Activated CD4-positive, alpha-beta T cell treated with anti-CD3 and anti-CD28 coated beads, Interleukin-2, amount 10 ng/mL, durations not matched to agents 7 days and 5 days (primary cell): ENCODE measurements around the gene SZRD1. TPM values are rescaled to one million over a fixed set of nuclear protein-coding genes. Genes with fewer than 3 reads are reported as not detected.
"Not testable (repeated sequence)": the region's sequence is repeated elsewhere in the genome, so short reads cannot be mapped to it uniquely, and the experiment has no call there.

Experiments
- CTCF ChIA-PET: fragments of 350-600 bp; sonication (Branson Sonifier 250); formaldehyde crosslinking; loops from one replicate; lab custom pipeline; 2021; ENCODE audit warnings: antibody characterized with exemption; lab: Charles Lee
- POLR2A ChIA-PET: fragments of 350-600 bp; sonication (Branson Sonifier 250); formaldehyde crosslinking; loops from one replicate; lab custom pipeline; 2021; ENCODE audit warnings: antibody characterized with exemption; lab: Charles Lee
- DNase-seq: peaks from one replicate; pipeline ENCODE4 v3.0.0-alpha.2; 2020
- H3K27ac Mint-ChIP-seq: one replicate; pipeline ENCODE4 v1.8.0; 2021; ENCODE audit warnings: mild to moderate bottlenecking, moderate library complexity, mixed read lengths
- H3K27me3 Mint-ChIP-seq: one replicate; pipeline ENCODE4 v1.8.0; 2021; ENCODE audit warnings: mixed read lengths
- H3K36me3 Mint-ChIP-seq: one replicate; pipeline ENCODE4 v1.8.0; 2021; ENCODE audit warnings: low read depth, mixed read lengths
- H3K4me1 Mint-ChIP-seq: one replicate; pipeline ENCODE4 v1.8.0; 2021; ENCODE audit warnings: mixed read lengths
- H3K4me3 Mint-ChIP-seq: one replicate; pipeline ENCODE4 v1.8.0; 2021; ENCODE audit warnings: mild to moderate bottlenecking, moderate library complexity, mixed read lengths
- H3K9me3 Mint-ChIP-seq: one replicate; pipeline ENCODE4 v1.8.0; 2021; ENCODE audit warnings: mixed read lengths
- total RNA-seq, 2 experiments: library from RNA; stranded (reverse); gene quantifications; one replicate each; pipeline ENCODE4 v1.2.3, GENCODE V29; 2021

The SZRD1 gene
- total RNA-seq, 2 experiments from 2014 or later, result 156 to 177 TPM

DNA sequence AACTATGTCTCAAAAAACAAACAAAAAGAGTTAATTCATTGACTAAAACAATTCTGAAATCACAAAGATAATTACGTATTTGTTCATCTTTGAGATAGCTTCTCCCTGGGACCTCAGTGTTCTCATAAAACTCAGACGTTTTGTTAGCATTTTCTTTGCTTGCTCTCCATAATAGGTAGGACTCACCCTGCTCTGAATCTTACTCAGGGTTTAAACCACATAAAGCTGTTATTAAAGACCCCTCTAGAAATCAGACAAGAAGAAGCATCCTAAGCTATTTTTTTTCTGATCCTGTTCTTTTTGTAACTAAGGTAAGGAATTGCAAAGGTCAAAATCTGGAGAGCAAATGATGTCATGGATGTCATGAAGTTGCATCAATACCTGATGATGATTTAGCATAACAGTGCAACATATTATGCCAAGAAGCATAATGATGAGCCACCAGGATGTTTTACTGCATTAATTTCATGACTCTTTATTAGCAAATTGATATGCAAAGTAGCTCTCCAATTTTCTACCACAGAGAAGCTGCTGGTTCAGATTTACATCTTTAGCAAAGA is 17.1 kb upstream of the SZRD1 start:
- H3K27ac Mint-ChIP-seq, result no peak overlapping the region
- H3K27me3 Mint-ChIP-seq, result no peaks in the 10 kb centered on the region
- DNase-seq, result no peak
- no peaks in the 10 kb centered on the region for H3K9me3 Mint-ChIP-seq
- peaks cover 5% of the 10 kb centered on the region for H3K36me3 Mint-ChIP-seq
- POLR2A ChIA-PET, result no interaction called here
- H3K4me1 Mint-ChIP-seq, result peaks cover 30% of the 10 kb centered on the region
- no peak overlapping the region for H3K4me3 Mint-ChIP-seq
- CTCF ChIA-PET, result interaction anchor here (0.6 kb wide), 1 partner anchor 135 kb away, joined by 6 read pairs; no protein-coding TSS in a partner anchor

GRCh38 chr1:16351456-16351993 is 15.5 kb upstream of the SZRD1 start:
- peak overlapping the region; percentile 95 for H3K27ac Mint-ChIP-seq
- peak overlapping the region; percentile 88 for H3K4me3 Mint-ChIP-seq
- H3K36me3 Mint-ChIP-seq, result peaks cover 4% of the 10 kb centered on the region
- DNase-seq, result peak; percentile 13
- ChIA-PET POLR2A (interaction anchor here (0.6 kb wide), 1 partner anchor 38 kb away, joined by 3 read pairs; no protein-coding TSS in a partner anchor), CTCF (interaction anchor here (0.7 to 1.9 kb wide), 4 partner anchors 11 to 533 kb away, joined by 3 to 16 read pairs (median 4); no protein-coding TSS in a partner anchor)
- H3K4me1 Mint-ChIP-seq, result peaks cover 28% of the 10 kb centered on the region
- H3K9me3 Mint-ChIP-seq, result no peaks in the 10 kb centered on the region
- H3K27me3 Mint-ChIP-seq, result no peaks in the 10 kb centered on the region

DNA sequence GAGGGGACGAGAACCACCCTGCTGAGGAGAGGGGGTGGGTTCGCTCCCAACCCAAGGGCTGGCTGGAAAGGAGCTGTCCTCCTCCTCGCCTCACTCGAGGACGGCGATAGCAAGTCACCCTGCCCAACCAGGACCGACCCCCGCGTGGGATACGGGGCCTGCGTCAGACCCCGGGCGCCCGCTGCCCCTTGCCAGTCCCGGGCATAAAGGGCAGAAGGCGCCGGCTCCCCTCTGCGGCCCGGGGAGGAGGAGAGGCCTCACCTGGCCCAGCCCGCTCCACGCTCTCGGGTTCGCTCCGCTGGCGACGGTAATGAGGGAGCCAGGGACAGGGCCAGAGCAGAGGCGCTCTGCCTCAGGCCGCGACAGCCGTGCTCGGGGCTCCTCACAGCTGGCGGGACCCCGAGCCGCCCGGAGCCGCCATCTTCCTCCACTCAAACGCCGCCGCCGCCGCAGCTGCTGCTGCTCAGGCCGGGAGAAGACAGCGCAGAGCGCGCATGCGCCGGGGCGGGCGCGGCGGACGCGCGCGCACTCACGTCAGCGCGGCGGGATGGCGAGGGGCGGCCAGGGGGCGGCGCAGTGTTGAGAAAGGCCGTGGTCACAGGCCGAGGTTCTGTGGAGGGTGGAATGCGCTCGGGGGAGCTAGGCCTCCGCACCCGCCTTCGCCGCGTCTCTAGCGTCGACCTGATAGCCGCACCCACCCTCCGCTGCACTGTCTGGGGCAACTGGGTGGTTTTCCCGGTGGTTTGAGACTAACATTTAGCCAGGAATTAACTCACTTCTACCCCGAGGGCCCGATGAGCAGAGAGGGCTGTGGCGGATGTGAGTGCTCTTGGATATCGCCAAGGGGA is 14.8 kb upstream of the SZRD1 start, which contains the start of gene FBXO42:
FBXO42 (minus strand) TSS at position 487 of the 848 bp plus-strand sequence. CDS start 37,062 bp downstream, outside the sequence.
- Mint-ChIP-seq H3K4me3 (peak within 1 kb of the TSS; percentile 88), H3K9me3 (no peaks in the 10 kb centered on the region), H3K4me1 (peaks cover 28% of the 10 kb centered on the region), H3K36me3 (peaks cover 4% of the 10 kb centered on the region), H3K27ac (peak within 1 kb of the TSS; percentile 95), H3K27me3 (no peaks in the 10 kb centered on the region)
- CTCF ChIA-PET, result interaction anchor here (0.7 to 2.0 kb wide), 7 partner anchors 8 to 534 kb away, joined by 3 to 16 read pairs (median 4); no protein-coding TSS in a partner anchor
- POLR2A ChIA-PET, result interaction anchor here (0.6 kb wide), 3 partner anchors 37 to 74 kb away, joined by 3 to 12 read pairs (median 7); no protein-coding TSS in a partner anchor
- DNase-seq, result peak; percentile 91

DNA sequence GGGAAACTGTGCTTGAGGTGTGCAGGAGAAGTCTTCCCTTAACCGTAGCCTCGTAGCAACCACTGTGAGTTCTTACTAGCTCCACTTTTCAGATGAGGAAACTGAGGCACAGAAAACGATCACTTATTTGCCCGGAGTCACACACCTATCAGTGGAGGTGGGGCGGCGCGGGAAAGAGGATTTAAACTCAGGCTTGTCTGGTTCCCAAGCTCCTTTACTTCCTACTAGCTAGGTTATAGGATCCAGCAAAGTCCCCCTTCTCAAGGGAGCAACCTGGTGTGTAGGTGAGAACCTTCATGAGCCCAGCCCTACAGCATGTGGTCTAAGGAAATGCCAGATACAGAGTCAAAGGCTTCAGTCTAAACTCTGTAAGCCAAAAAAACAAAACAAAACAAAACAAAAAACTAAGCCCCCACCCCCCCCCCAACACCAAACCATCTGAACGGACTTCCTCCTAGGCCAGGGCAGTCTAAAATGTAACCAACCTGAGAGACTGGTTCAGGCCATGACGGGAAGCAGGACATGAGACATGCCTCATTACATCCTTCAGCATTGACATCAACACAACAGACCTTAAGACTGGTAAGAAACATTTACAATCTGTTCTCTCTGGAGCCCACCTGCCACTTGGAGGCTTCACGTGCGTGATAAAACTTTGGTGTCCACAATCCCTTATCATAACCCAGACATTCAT is 14.1 kb upstream of the SZRD1 start:
- no peaks in the 10 kb centered on the region for H3K27me3 Mint-ChIP-seq
- ChIA-PET POLR2A (interaction anchor here (0.6 kb wide), 1 partner anchor 65 kb away, joined by 7 read pairs; no protein-coding TSS in a partner anchor), CTCF (interaction anchor here (1.0 to 2.0 kb wide), 5 partner anchors 9 to 91 kb away, joined by 3 to 16 read pairs (median 4); no protein-coding TSS in a partner anchor)
- H3K4me3 Mint-ChIP-seq, result peak overlapping the region; percentile 88
- peak; percentile 11 for DNase-seq
- peaks cover 27% of the 10 kb centered on the region for H3K4me1 Mint-ChIP-seq
- peaks cover 3% of the 10 kb centered on the region for H3K36me3 Mint-ChIP-seq
- H3K9me3 Mint-ChIP-seq, result no peaks in the 10 kb centered on the region
- H3K27ac Mint-ChIP-seq, result peak overlapping the region; percentile 95

- ChIA-PET POLR2A (no interaction called here), CTCF (interaction anchor here (0.9 to 1.9 kb wide), 2 partner anchors 8 to 11 kb away, joined by 4 to 6 read pairs; no protein-coding TSS in a partner anchor)
Measured at GRCh38 chr1:16354619-16355018, 12.4 kb upstream of the SZRD1 start.

GRCh38 chr1:16356867-16357266 is 10.2 kb upstream of the SZRD1 start:
- ChIA-PET CTCF (interaction anchor here (0.6 kb wide), 2 partner anchors 13 to 16 kb away, joined by 4 to 5 read pairs; no protein-coding TSS in a partner anchor), POLR2A (no interaction called here)
- H3K27me3 Mint-ChIP-seq, result no peaks in the 10 kb centered on the region

More at GRCh38 chr1:16354619-16355018, 12.4 kb upstream of the SZRD1 start:
- Mint-ChIP-seq H3K27me3 (no peaks in the 10 kb centered on the region), H3K4me3 (no peak overlapping the region), H3K36me3 (peaks cover 1% of the 10 kb centered on the region), H3K9me3 (no peaks in the 10 kb centered on the region), H3K27ac (no peak overlapping the region), H3K4me1 (peaks cover 23% of the 10 kb centered on the region)
- no peak for DNase-seq

DNA sequence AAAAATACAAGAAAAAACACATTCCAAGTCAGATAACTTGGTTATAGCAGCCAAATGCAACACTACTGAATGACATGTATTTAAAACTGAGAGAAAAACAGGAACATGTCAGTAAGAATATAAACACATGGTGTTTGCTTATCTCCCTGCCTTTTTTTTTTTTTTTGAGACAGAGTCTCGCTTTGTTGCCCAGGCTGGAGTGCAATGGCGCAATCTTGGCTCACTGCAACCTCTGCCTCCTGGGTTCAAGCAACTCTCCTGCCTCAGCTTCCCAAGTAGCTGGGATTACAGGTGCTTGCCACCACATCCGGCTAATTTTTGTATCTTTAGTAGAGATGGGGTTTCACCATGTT is 1.9 kb upstream of the SZRD1 start:
- H3K27me3 Mint-ChIP-seq, DNase-seq, H3K4me3 Mint-ChIP-seq, POLR2A ChIA-PET, H3K9me3 Mint-ChIP-seq, H3K27ac Mint-ChIP-seq: not testable (repeated sequence)
- Mint-ChIP-seq H3K4me1 (peaks cover 32% of the 10 kb centered on the region), H3K36me3 (peaks cover 11% of the 10 kb centered on the region)
- CTCF ChIA-PET, result interaction anchor here (1.4 to 2.0 kb wide), 2 partner anchors 11 to 12 kb away, joined by 4 to 8 read pairs; partner anchors contain the start of gene FBXO42

More at GRCh38 chr1:16356867-16357266, 10.2 kb upstream of the SZRD1 start:
- no peak for DNase-seq
- H3K9me3 Mint-ChIP-seq, result no peaks in the 10 kb centered on the region
- H3K4me3 Mint-ChIP-seq, result no peak overlapping the region
- no peak overlapping the region for H3K27ac Mint-ChIP-seq
- no peaks in the 10 kb centered on the region for H3K36me3 Mint-ChIP-seq
- H3K4me1 Mint-ChIP-seq, result peaks cover 9% of the 10 kb centered on the region

- POLR2A ChIA-PET, result no interaction called here
- H3K27me3 Mint-ChIP-seq, result no peaks in the 10 kb centered on the region
Measured at GRCh38 chr1:16367258-16367967, 371 bp downstream of the SZRD1 start.

GRCh38 chr1:16367968-16368890 is 1.2 kb downstream of the SZRD1 start:
- CTCF ChIA-PET, result interaction anchor here (0.5 to 1.2 kb wide), 4 partner anchors 14 to 72 kb away, joined by 3 to 4 read pairs (median 3); partner anchors contain the start of gene NECAP2
- Mint-ChIP-seq H3K9me3 (no peaks in the 10 kb centered on the region), H3K4me1 (peaks cover 54% of the 10 kb centered on the region), H3K4me3 (peak overlapping the region; percentile 97), H3K36me3 (peaks cover 23% of the 10 kb centered on the region), H3K27ac (peak overlapping the region; percentile 100), H3K27me3 (no peaks in the 10 kb centered on the region)
- peak; percentile 15 for DNase-seq
- POLR2A ChIA-PET, result interaction anchor here (0.7 kb wide), 1 partner anchor 16 kb away, joined by 4 read pairs; no protein-coding TSS in a partner anchor

More at GRCh38 chr1:16367258-16367967, 371 bp downstream of the SZRD1 start:
- Mint-ChIP-seq H3K36me3 (peaks cover 17% of the 10 kb centered on the region), H3K4me1 (peaks cover 51% of the 10 kb centered on the region), H3K4me3 (peak overlapping the region; percentile 97), H3K9me3 (no peaks in the 10 kb centered on the region), H3K27ac (peak overlapping the region; percentile 100)
- CTCF ChIA-PET, result interaction anchor here (0.5 to 1.2 kb wide), 4 partner anchors 15 to 145 kb away, joined by 3 to 4 read pairs (median 3); partner anchors contain the start of gene NECAP2
- peak; percentile 87 for DNase-seq

DNA sequence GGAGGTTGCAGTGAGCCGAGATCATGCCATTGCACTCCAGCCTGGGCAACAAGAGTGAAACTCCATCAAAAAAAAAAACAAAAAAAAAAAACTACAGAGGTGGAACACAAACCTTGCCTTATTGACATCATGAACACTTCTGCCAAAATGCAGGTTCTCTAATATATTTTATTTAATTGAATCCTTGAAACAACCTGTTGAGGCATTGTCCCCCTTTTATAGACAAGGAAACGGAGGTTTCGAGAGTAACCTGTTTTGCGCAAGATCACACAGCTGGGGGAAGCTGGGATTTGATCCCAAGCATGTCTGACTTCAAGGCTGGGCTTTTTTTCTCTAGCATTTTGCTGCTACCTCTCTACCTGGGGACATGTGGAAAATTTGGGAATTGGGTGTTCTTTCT is 2.8 kb downstream of the SZRD1 start:
- H3K4me3 Mint-ChIP-seq, result peak overlapping the region; percentile 97
- no peak overlapping the region for H3K27ac Mint-ChIP-seq
- ChIA-PET POLR2A (no interaction called here), CTCF (interaction anchor here (0.7 kb wide), 2 partner anchors 35 to 533 kb away, joined by 4 to 7 read pairs; no protein-coding TSS in a partner anchor)
- H3K4me1 Mint-ChIP-seq, result peaks cover 58% of the 10 kb centered on the region
- no peak for DNase-seq
- H3K27me3 Mint-ChIP-seq, result no peaks in the 10 kb centered on the region
- H3K9me3 Mint-ChIP-seq, result no peaks in the 10 kb centered on the region
- peaks cover 30% of the 10 kb centered on the region for H3K36me3 Mint-ChIP-seq
